Colonic mucosa (tissue), 4 donors: Measurements from ENCODE around the gene ATP2B3. TPM values are rescaled to one million over a fixed set of nuclear protein-coding genes. Genes with fewer than 3 reads are reported as not detected.

Experiments
- DNase-seq: peaks from one replicate; pipeline ENCODE4 v3.0.0-alpha.2; 2020
- H3K27ac ChIP-seq: fragments of 200-600 bp; one replicate; pipeline ENCODE4 v1.8.0; 2021
- H3K27me3 ChIP-seq: fragments of 200-600 bp; one replicate; pipeline ENCODE4 v1.8.0; 2021
- H3K36me3 ChIP-seq: fragments of 200-600 bp; one replicate; pipeline ENCODE4 v1.8.0; 2021
- H3K4me1 ChIP-seq: fragments of 200-600 bp; one replicate; pipeline ENCODE4 v1.8.0; 2021; ENCODE audit warnings: mild to moderate bottlenecking
- H3K4me3 ChIP-seq: fragments of 200-600 bp; one replicate; pipeline ENCODE4 v1.8.0; 2021
- H3K9ac ChIP-seq, 2 donors: one replicate each; pipeline ENCODE4 v1.7.0; 2013; ENCODE audit warnings: control low read depth in 2 of 2, low read depth in 2 of 2, low read length in 2 of 2
- H3K9me3 ChIP-seq: fragments of 200-600 bp; one replicate; pipeline ENCODE4 v1.8.0; 2021
- intact Hi-C: fragments of 100-400 bp; cut with DNase I; formaldehyde crosslinking; loops from one replicate; pipeline ENCODE4 v1.14.1; 2022
- total RNA-seq, 2 donors: library from RNA; stranded (reverse); fragmentation: NEBNext Ultra II Directional in 1 of 2; extraction: Animal tissue kit (Norgen Biotek cat#: 25700) in 1 of 2; gene quantifications; one replicate each; pipeline ENCODE4 v1.2.1, GENCODE V29; 2021
- TF ChIP-seq, protein P1 (sequence below): fragments of 200-600 bp; IDR thresholded peaks from one replicate; pipeline ENCODE4 v1.8.0; 2022; ENCODE audit warnings: antibody characterized with exemption, mild to moderate bottlenecking
- donor health status: healthy.
- donor health status: DM: no; HTN: no; CAD: no.
- donor health status: DM: no; HTN: no; CAD: no.

The ATP2B3 gene
- total RNA-seq, 2 donors from 2014 or later = 0.24 TPM; not detected in 1

DNA sequence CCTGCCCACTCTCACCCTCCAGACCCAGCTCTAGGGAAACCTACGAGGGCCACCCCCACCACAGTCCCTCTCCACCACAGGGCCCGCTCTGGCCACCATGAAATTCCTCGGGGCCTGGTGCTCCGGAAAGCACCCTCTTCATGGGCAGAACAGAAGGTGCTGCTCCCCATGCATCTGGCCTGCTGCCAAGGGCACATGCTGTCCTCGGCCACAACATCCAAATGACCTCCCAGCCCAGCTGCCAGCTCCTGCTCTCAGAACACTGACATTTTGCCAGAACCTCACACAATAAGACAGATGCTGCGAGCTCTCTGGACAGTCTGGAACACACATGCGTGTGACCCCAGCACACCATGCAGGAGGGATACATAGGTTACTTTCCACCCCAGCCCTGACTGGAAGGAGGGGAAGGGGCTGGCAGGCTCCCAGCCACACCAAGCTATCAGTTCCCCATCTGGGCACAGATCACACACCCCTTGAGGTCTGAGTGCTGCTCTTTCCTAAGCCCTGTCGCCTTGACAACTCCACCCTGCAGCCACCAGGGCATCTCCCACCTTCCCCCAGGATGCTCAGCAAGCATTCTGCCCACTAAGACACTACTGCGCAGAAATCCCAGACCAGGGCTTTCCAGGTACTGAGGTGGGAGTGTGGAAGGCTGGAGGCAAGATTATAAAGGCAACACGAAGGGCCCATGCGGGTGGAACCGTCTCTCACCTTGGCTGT lies 75.7 kb downstream of the ATP2B3 start:
- Histone ChIP-seq H3K9me3 (no peaks in the 10 kb centered on the region), H3K27ac (no peak overlapping the region), H3K4me3 (no peak overlapping the region), H3K4me1 (no peaks in the 10 kb centered on the region), H3K27me3 (no peaks in the 10 kb centered on the region), H3K36me3 (no peaks in the 10 kb centered on the region), H3K9ac (no peak overlapping the region)
- TF ChIP-seq, protein P1, sequence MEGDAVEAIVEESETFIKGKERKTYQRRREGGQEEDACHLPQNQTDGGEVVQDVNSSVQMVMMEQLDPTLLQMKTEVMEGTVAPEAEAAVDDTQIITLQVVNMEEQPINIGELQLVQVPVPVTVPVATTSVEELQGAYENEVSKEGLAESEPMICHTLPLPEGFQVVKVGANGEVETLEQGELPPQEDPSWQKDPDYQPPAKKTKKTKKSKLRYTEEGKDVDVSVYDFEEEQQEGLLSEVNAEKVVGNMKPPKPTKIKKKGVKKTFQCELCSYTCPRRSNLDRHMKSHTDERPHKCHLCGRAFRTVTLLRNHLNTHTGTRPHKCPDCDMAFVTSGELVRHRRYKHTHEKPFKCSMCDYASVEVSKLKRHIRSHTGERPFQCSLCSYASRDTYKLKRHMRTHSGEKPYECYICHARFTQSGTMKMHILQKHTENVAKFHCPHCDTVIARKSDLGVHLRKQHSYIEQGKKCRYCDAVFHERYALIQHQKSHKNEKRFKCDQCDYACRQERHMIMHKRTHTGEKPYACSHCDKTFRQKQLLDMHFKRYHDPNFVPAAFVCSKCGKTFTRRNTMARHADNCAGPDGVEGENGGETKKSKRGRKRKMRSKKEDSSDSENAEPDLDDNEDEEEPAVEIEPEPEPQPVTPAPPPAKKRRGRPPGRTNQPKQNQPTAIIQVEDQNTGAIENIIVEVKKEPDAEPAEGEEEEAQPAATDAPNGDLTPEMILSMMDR = no peak
- DNase-seq = no peak
- intact Hi-C loops = no loop called here

DNA sequence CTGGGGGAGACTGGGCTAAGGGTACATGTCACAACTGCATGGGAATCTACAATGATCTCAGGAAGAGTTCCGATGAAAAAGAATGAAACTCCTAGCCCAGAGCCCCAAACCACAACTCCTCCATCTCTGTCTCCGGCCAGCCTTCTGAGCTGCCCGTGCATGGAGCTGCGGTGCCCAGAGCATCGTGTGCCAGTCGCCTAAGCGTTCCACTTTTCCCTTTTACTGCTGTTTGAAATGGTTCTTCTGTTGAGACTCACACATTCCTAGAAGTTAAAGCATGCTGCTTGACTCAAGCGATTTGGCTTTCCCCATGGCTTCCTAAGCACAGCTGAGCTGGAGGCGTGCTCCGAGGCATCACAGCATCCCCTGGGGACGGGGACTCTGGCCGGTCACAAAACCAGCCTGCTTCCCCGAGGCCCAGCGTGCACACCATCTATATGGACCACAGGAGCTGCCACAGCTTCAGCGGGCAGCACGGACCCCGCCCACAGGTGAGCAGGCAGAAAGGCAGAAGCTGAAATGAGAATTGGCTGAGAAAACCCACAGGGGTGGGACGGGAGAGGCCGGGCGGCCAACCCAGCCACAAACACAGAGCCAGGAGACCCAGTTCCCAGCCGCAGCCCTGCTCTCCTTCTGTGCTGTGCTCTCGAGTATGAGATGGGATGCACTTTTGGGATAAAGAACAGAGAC lies 76.5 kb downstream of the ATP2B3 start:
- H3K9me3 ChIP-seq = no peaks in the 10 kb centered on the region
- H3K4me1 ChIP-seq = no peaks in the 10 kb centered on the region
- H3K36me3 ChIP-seq = no peaks in the 10 kb centered on the region
- intact Hi-C loops = no loop called here
- DNase-seq = no peak
- H3K9ac ChIP-seq = no peak overlapping the region
- H3K27ac ChIP-seq = no peak overlapping the region
- no peaks in the 10 kb centered on the region for H3K27me3 ChIP-seq
- H3K4me3 ChIP-seq = no peak overlapping the region
- TF ChIP-seq, protein P1 = no peak

DNA sequence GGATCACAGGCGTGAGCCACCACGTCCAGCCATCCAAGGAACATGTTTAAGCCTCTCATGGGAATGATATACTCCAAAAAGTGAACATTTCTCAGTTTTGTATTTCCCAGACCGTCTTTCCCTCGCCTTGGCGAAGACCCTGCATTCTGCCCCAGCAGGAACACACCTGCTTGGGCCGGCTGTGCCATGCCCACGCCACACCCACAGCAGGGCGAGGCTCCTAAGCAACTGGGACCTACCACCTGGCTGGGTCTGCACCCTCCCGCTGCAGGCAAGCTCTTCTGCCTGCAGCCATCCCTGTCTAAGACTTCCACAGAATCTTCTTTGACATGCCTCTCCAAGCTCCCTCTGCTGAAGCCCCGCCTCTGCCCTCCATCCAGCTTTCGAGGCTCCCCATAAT lies 77.9 kb downstream of the ATP2B3 start:
- H3K9ac ChIP-seq = no peak overlapping the region
- no peak for DNase-seq
- H3K27ac ChIP-seq = no peak overlapping the region
- no peak overlapping the region for H3K4me3 ChIP-seq
- no peaks in the 10 kb centered on the region for H3K36me3 ChIP-seq
- intact Hi-C loops = no loop called here
- H3K4me1 ChIP-seq = no peaks in the 10 kb centered on the region
- no peaks in the 10 kb centered on the region for H3K9me3 ChIP-seq
- no peaks in the 10 kb centered on the region for H3K27me3 ChIP-seq
- TF ChIP-seq, protein P1 = no peak

DNA sequence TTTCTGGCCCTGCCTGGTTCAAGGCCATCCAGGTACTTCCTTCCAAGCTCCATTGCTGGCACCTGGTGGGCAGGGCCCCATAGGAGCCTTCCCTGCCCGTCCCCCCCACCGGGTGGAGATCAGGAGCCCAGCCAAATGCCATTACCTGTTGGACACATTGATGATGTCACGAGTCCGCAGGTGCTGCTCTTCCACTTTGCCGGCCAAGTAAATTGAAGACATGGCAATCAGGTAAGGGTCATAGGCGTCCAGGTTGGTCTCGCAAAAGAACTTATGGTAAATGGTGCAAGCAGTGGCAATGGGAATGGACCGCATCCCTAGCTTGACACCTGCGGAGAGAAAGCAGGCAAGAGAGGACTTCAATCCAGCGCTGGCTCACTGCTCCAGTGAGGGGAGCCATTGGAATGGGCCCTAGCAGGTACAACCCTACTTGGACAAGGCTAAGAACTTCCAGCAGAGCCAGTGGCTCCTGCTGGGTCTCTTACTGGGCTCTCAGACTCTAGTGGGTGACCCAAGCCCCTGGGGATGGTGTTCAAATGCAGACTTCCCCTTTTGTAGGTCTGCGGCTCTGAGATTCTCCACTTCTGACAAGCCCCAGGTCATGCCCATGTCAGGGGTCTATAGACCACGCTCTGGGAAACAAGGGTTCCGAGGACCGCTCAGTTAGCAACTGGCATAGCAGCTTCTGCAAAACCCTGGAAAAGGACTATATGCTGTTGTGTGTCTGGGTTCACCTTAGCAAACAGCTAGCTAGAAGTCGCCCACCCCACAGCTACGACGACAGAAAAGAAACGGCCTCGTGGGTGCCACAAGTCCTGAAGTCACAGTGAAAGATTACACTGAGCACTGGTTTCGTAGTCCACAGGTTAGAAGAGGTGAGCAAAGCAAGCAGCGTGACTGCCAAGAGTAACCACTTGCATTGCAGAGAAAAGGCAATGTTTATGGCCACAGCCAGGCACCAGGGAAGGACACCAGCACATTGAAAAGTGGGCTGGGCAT lies 78.7 kb downstream of the ATP2B3 start:
- H3K27me3 ChIP-seq = no peaks in the 10 kb centered on the region
- H3K36me3 ChIP-seq = no peaks in the 10 kb centered on the region
- TF ChIP-seq, protein P1 = no peak
- DNase-seq = no peak
- no peak overlapping the region for H3K9ac ChIP-seq
- H3K9me3 ChIP-seq = no peaks in the 10 kb centered on the region
- intact Hi-C loops = no loop called here
- H3K27ac ChIP-seq = no peak overlapping the region
- no peak overlapping the region for H3K4me3 ChIP-seq
- no peaks in the 10 kb centered on the region for H3K4me1 ChIP-seq
